ENCODE data around the gene NRTN. TPM values are rescaled to one million over a fixed set of nuclear protein-coding genes. Genes with fewer than 3 reads are reported as not detected.

NRTN gene
- total RNA-seq, 5 donors from 2014 or later (not counting 1 experiment from before 2014, with no cell fraction given), result 0.59 to 2.0 (median 1.6) TPM; not detected in 2

DNA sequence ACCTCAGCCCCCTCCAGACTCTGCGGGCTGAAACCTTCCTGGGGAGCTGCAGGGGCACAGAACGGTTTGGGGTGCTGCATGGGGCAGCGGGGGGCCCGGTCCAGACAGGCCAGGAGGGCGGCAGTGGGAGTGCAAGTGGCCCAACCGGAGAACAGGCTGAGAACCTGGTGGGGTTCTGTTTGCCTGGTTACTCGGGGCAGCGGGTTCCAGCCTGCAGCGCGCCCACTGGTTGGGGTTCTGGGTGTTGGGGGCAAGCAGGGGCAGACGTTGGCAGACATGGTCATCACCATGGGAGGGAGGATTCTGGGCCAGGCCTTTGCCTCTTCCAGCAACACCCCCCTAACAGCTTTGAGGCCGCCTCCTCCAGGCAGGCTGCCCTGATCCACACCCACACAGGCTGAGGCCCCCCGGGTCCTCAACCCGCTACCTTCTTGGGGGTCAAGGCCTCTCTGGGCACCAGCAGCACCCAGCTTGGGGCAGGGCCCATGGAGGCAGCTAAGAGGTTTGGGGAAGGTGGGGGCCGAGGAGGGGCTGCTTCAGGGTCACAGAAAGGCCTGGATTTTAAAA is 20.2 kb upstream of the NRTN start, which contains the start of gene PRR22:
Gene PRR22, minus strand, starts transcription at position 166 of the 567 bp plus-strand sequence. Its CDS starts 86 bp downstream, at position 80.
- Histone ChIP-seq H3K36me3 (ENCODE audit: control insufficient read depth in 2 of 2, extremely low read depth in 1 of 2, insufficient read depth in 1 of 2, low read length in 1 of 2) (peaks cover 31 to 43% of the 10 kb centered on the region in 2 donors), H3K9me3 (no peaks in the 10 kb centered on the region), H3K4me1 (ENCODE audit: control insufficient read depth in 1 of 2, extremely low read depth in 1 of 2, insufficient read depth in 2 of 2, low read length in 2 of 2) (peaks cover 0 to under 1% of the 10 kb centered on the region in 2 experiments), H3K27me3 (replicated peaks in 1 of 2; ENCODE audit: control insufficient read depth in 2 of 2, extremely low read depth in 1 of 2, insufficient read depth in 2 of 2, low read length in 1 of 2) (no peaks in the 10 kb centered on the region), H3K4me3 (ENCODE audit: control insufficient read depth in 1 of 2, extremely low read depth in 1 of 2, low read length in 1 of 2) (no peak within 1 kb of the TSS), H3K27ac (ENCODE audit: low read length) (no peak within 1 kb of the TSS)
- ChIA-PET POLR2A (no interaction called here), CTCF (no interaction called here)
- DNase-seq (no peak), ATAC-seq (replicated peaks in 1 of 4) (peak in 1 of 4 experiments; percentile 5)
- Mint-ChIP-seq H3K4me3 (no peak within 1 kb of the TSS), H3K27ac (no peak within 1 kb of the TSS), H3K9me3 (no peaks in the 10 kb centered on the region), H3K4me1 (peaks cover under 1 to 5% (median 2%) of the 10 kb centered on the region in 3 donors), H3K36me3 (peaks cover 22% of the 10 kb centered on the region), H3K27me3 (no peaks in the 10 kb centered on the region)
- WGBS (ENCODE audit: insufficient coverage), result 95% methylated on average over 8 of the region's 15 CpGs

DNA sequence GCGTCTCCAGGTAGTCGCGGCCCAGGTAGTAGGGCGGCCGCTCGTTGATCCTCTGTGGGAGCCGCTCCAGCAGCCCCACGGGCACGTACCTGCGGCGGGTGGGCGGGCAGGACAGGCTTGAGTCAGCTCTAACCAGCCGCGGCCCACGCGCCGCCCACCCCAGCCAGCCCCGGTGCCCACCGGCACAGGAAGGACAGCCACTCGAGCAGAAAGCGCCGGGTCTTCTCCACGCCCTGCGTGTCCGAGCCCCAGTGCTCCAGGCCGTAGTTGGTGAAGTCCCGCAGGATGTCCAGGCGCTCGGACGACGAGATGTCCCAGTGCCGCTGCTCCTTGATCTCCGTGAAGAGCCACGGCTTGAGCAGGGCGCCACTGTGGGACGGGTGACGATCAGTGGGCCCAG is 19.4 kb upstream of the NRTN start:
- no peaks in the 10 kb centered on the region for H3K27me3 Mint-ChIP-seq
- H3K36me3 Mint-ChIP-seq, result peaks cover 27% of the 10 kb centered on the region
- Histone ChIP-seq H3K36me3 (ENCODE audit: control insufficient read depth in 2 of 2, extremely low read depth in 1 of 2, insufficient read depth in 1 of 2, low read length in 1 of 2) (peaks cover 34 to 48% of the 10 kb centered on the region in 2 donors), H3K9me3 (no peaks in the 10 kb centered on the region), H3K27me3 (replicated peaks in 1 of 2; ENCODE audit: control insufficient read depth in 2 of 2, extremely low read depth in 1 of 2, insufficient read depth in 2 of 2, low read length in 1 of 2) (no peaks in the 10 kb centered on the region), H3K4me3 (ENCODE audit: control insufficient read depth in 1 of 2, extremely low read depth in 1 of 2, low read length in 1 of 2) (no peak overlapping the region), H3K27ac (ENCODE audit: low read length) (no peak overlapping the region), H3K4me1 (ENCODE audit: control insufficient read depth in 1 of 2, extremely low read depth in 1 of 2, insufficient read depth in 2 of 2, low read length in 2 of 2) (peaks cover 4 to 8% of the 10 kb centered on the region in 2 experiments)
- 87% methylated on average over 34 of the region's 37 CpGs for WGBS (ENCODE audit: insufficient coverage)
- no peak overlapping the region for H3K4me3 Mint-ChIP-seq
- no peaks in the 10 kb centered on the region for H3K9me3 Mint-ChIP-seq
- peaks cover 7 to 11% (median 9%) of the 10 kb centered on the region in 3 donors for H3K4me1 Mint-ChIP-seq
- ChIA-PET CTCF (no interaction called here), POLR2A (no interaction called here)
- no peak for ATAC-seq (replicated peaks in 1 of 4)
- H3K27ac Mint-ChIP-seq, result no peak overlapping the region
- no peak for DNase-seq

DNA sequence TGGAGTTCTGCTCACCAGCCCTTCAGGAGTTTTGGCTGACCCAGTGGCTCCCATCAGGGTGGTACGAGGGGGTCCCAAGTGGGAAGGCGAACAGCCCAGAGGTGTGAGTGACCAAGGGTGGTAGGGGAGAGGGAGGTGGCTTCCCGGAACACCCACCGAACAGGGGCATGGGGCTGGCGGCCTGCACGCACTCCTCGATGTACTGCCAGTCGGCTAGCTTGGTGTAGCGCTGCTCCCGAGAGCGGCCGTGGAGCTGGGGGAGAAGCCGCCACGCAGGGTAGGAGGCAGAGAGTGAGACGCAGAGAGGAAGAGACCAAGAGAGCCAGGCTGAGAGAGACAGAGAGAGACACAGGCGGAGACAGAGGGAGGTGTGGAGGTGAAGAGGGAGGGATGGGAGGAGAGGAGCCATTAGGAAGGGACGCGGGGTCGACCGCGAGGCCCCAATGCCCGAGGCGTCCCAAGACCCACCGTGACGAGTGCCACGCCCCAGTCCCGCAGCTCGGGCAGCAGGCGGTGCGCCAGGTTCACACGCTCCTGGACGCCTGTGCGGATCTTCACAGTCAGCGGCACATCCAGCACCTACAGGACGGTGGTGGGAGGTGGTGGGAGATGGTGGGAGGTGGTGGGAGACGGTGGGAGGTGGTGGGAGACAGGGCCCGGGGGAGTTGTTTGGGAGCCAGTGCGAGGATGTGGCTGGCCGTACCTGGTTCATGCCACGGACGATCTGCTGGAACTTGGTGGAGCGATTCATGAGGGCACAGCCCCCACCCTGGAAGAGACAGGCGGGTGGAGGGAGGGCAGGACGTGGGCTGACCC is 18.1 kb upstream of the NRTN start:
- POLR2A ChIA-PET, result interaction anchor here in 1 of 2 donors (0.6 kb wide), 2 partner anchors 19 to 117 kb away, joined by 4 to 9 read pairs; partner anchors contain the start of gene NDUFA11
- H3K36me3 Mint-ChIP-seq, result peaks cover 32% of the 10 kb centered on the region
- H3K4me1 ChIP-seq (ENCODE audit: control insufficient read depth in 1 of 2, extremely low read depth in 1 of 2, insufficient read depth in 2 of 2, low read length in 2 of 2), result peaks cover 4 to 20% of the 10 kb centered on the region in 2 experiments
- 96% methylated on average over 36 of the region's 44 CpGs for WGBS (ENCODE audit: insufficient coverage)
- no peak overlapping the region for H3K27ac ChIP-seq (ENCODE audit: low read length)
- H3K36me3 ChIP-seq (ENCODE audit: control insufficient read depth in 2 of 2, extremely low read depth in 1 of 2, insufficient read depth in 1 of 2, low read length in 1 of 2), result peaks cover 34 to 48% of the 10 kb centered on the region in 2 donors
- H3K4me3 ChIP-seq (ENCODE audit: control insufficient read depth in 1 of 2, extremely low read depth in 1 of 2, low read length in 1 of 2), result no peak overlapping the region
- CTCF ChIA-PET, result no interaction called here
- DNase-seq, result no peak
- H3K27me3 ChIP-seq (replicated peaks in 1 of 2; ENCODE audit: control insufficient read depth in 2 of 2, extremely low read depth in 1 of 2, insufficient read depth in 2 of 2, low read length in 1 of 2), result no peaks in the 10 kb centered on the region
- H3K27me3 Mint-ChIP-seq, result peaks cover 0 to 3% of the 10 kb centered on the region in 2 donors
- no peaks in the 10 kb centered on the region for H3K9me3 Mint-ChIP-seq
- H3K27ac Mint-ChIP-seq, result no peak overlapping the region
- no peak for ATAC-seq (replicated peaks in 1 of 4)
- peaks cover 10 to 20% (median 15%) of the 10 kb centered on the region in 3 donors for H3K4me1 Mint-ChIP-seq
- no peaks in the 10 kb centered on the region for H3K9me3 ChIP-seq
- H3K4me3 Mint-ChIP-seq, result no peak overlapping the region

DNA sequence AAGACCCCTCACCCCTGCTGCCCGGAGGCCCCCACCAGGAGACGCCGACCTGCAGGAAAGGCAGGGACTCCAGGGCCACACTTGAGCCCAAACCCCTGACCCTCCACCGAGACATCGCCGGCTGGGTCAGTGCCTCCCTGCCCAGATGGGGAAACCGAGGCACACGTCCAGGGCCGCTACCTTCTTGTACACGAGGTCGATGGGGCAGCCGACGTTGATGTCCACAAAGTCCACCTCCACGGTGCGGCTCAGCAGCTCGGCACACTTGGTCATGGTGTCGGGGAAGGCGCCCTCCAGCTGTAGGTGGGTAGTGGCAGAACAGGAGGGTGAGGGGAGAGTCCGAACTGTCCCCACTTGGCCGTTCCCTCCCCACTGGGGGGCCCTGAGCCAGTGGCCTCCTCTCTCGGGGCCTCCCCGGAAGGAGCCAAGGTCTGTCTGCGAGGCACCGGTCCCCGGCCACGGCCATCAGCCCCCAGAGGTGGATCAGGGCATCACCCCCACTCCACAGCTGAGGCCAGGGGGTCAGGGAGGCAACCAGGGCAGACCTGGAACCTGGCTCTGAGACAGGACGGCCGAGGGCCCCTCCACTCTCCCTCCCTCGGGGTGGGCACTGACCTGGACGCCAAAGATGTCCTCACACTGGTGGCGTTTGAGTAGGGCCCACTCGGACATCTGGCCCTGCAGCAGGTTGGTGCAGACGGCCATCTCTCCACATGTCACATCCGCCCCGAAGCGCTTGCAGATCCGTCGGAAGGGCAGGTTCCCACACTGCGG is 17.3 kb upstream of the NRTN start:
- Mint-ChIP-seq H3K27ac (no peak overlapping the region), H3K4me3 (no peak overlapping the region), H3K36me3 (peaks cover 32% of the 10 kb centered on the region), H3K27me3 (peaks cover 0 to 3% of the 10 kb centered on the region in 2 donors), H3K4me1 (peaks cover 10 to 20% (median 15%) of the 10 kb centered on the region in 3 donors), H3K9me3 (no peaks in the 10 kb centered on the region)
- ChIA-PET CTCF (no interaction called here), POLR2A (interaction anchor here in 1 of 2 donors (0.6 kb wide), 1 partner anchor 20 kb away, joined by 4 read pairs; no protein-coding TSS in a partner anchor)
- WGBS (ENCODE audit: insufficient coverage), result 96% methylated on average over 32 of the region's 39 CpGs
- Histone ChIP-seq H3K9me3 (no peaks in the 10 kb centered on the region), H3K36me3 (ENCODE audit: control insufficient read depth in 2 of 2, extremely low read depth in 1 of 2, insufficient read depth in 1 of 2, low read length in 1 of 2) (peaks cover 34 to 48% of the 10 kb centered on the region in 2 donors), H3K4me3 (ENCODE audit: control insufficient read depth in 1 of 2, extremely low read depth in 1 of 2, low read length in 1 of 2) (no peak overlapping the region), H3K27ac (ENCODE audit: low read length) (no peak overlapping the region), H3K27me3 (replicated peaks in 1 of 2; ENCODE audit: control insufficient read depth in 2 of 2, extremely low read depth in 1 of 2, insufficient read depth in 2 of 2, low read length in 1 of 2) (no peaks in the 10 kb centered on the region), H3K4me1 (ENCODE audit: control insufficient read depth in 1 of 2, extremely low read depth in 1 of 2, insufficient read depth in 2 of 2, low read length in 2 of 2) (peaks cover 4 to 20% of the 10 kb centered on the region in 2 experiments)
- no peak for ATAC-seq (replicated peaks in 1 of 4)
- no peak for DNase-seq

DNA sequence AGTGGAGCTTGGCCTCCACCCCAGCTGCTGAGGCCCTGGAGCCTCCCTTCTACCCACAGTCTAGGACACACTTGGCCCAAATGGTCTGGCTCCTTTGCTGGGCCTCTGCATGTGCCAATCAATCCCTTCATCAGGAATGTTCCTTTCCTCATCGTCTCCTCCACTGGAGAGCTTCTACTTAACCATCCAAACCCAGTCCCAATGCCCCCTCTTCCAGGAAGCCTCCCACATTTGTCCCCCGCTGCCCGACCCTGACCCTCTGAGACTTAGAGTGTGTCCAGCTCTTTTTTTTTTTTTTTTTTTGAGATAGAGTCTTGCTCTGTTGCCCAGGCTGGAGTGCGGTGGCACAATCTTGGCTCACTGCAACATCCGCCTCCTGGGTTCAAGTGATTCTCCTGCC is 16.4 kb upstream of the NRTN start:
- ATAC-seq (replicated peaks in 1 of 4) (no peak), DNase-seq (no peak)
- WGBS (ENCODE audit: insufficient coverage), result no CpG with 5 or more reads among the region's 5 CpGs
- peaks cover 32% of the 10 kb centered on the region for H3K36me3 Mint-ChIP-seq
- Histone ChIP-seq H3K27me3 (replicated peaks in 1 of 2; ENCODE audit: control insufficient read depth in 2 of 2, extremely low read depth in 1 of 2, insufficient read depth in 2 of 2, low read length in 1 of 2) (peaks cover 0 to 4% of the 10 kb centered on the region in 2 experiments), H3K27ac (ENCODE audit: low read length) (no peak overlapping the region), H3K4me1 (ENCODE audit: control insufficient read depth in 1 of 2, extremely low read depth in 1 of 2, insufficient read depth in 2 of 2, low read length in 2 of 2) (peaks cover 4 to 20% of the 10 kb centered on the region in 2 experiments), H3K36me3 (ENCODE audit: control insufficient read depth in 2 of 2, extremely low read depth in 1 of 2, insufficient read depth in 1 of 2, low read length in 1 of 2) (peaks cover 30 to 48% of the 10 kb centered on the region in 2 donors), H3K9me3 (no peaks in the 10 kb centered on the region), H3K4me3 (ENCODE audit: control insufficient read depth in 1 of 2, extremely low read depth in 1 of 2, low read length in 1 of 2) (no peak overlapping the region)
- no peak overlapping the region for H3K27ac Mint-ChIP-seq
- no peaks in the 10 kb centered on the region for H3K9me3 Mint-ChIP-seq
- CTCF ChIA-PET, result no interaction called here
- H3K4me1 Mint-ChIP-seq, result peaks cover 10 to 20% (median 17%) of the 10 kb centered on the region in 3 donors
- POLR2A ChIA-PET, result no interaction called here
- H3K27me3 Mint-ChIP-seq, result peaks cover 0 to 3% of the 10 kb centered on the region in 2 donors
- H3K4me3 Mint-ChIP-seq, result no peak overlapping the region

DNA sequence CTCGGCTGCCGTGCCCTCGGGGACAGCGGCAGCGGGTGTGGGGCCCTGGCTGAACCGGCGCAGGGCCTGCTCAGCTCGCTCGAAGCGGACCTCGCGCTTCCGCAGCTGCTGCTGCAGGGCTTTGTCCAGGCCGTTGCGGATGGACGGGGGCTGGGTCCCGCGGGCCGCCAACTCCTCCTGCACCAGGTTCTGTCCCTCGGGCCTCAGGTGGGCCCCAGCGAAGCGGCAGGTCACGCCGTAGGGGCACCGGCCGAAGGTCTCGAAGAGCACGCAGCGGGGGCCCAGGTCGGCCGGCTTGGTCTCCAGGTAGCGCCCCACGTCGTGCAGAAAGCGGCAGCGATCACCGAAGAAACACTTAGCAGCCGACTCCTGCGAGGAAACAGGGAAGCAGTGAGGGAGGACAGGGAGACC is 15.5 kb upstream of the NRTN start:
- Histone ChIP-seq H3K9me3 (no peaks in the 10 kb centered on the region), H3K4me1 (ENCODE audit: control insufficient read depth in 1 of 2, extremely low read depth in 1 of 2, insufficient read depth in 2 of 2, low read length in 2 of 2) (peaks cover 4 to 20% of the 10 kb centered on the region in 2 experiments), H3K27ac (ENCODE audit: low read length) (no peak overlapping the region), H3K4me3 (ENCODE audit: control insufficient read depth in 1 of 2, extremely low read depth in 1 of 2, low read length in 1 of 2) (no peak overlapping the region), H3K27me3 (replicated peaks in 1 of 2; ENCODE audit: control insufficient read depth in 2 of 2, extremely low read depth in 1 of 2, insufficient read depth in 2 of 2, low read length in 1 of 2) (peaks cover 0 to 11% of the 10 kb centered on the region in 2 experiments), H3K36me3 (ENCODE audit: control insufficient read depth in 2 of 2, extremely low read depth in 1 of 2, insufficient read depth in 1 of 2, low read length in 1 of 2) (peaks cover 26 to 44% of the 10 kb centered on the region in 2 donors)
- Mint-ChIP-seq H3K36me3 (peaks cover 32% of the 10 kb centered on the region), H3K27me3 (peaks cover 0 to 3% of the 10 kb centered on the region in 2 donors), H3K4me3 (no peak overlapping the region), H3K4me1 (peaks cover 10 to 20% (median 17%) of the 10 kb centered on the region in 3 donors), H3K27ac (no peak overlapping the region), H3K9me3 (no peaks in the 10 kb centered on the region)
- ATAC-seq (replicated peaks in 1 of 4), result no peak
- POLR2A ChIA-PET, result no interaction called here
- WGBS (ENCODE audit: insufficient coverage), result 98% methylated on average over 39 of the region's 39 CpGs
- CTCF ChIA-PET, result no interaction called here
- no peak for DNase-seq
